ENCODE results near the gene ARSA.

The ARSA gene

DNA sequence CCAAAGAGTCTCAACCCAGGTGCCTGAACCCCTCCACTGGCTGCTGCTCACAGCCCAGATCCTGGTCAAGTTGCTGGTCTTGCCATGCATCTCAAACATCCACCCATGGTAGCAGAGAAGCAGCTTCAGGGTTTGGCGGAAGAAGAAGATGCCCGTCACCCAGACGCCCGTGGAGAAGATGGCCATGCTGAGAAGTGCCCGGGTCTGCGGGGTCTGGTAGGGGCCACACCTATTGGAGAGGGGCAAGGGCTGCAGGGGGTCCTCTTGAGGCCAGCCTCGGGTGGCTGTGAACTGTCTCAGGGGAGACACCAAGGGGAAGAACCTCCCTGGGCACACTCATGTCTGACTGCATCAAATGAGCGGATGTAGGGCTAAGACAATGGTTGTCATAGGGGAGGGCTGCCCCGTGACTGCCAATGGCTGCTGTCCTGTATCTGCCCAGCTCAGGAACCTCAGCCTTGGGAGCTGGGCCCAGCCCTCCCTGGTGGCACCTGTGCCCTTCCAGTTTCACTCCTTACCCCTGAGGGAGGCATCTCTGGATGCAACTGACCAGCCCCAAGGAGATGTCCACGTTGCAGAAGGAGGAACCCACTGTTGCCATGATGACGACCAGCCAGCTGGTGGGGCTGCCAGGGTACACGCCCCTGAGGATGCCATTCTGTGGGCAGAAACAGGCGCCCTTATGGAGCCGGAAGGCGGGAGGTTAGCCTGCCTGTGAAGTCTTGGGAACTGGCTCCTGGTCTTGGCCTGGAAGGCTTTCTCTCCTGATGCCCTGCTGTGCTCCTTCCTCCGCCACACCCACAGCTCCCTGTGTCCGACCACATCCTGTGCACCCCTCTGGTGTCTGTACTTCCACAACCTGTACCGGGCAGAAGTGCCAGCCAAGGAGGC lies 50.9 kb downstream of the ARSA start:
- DNase-seq = no peak

DNA sequence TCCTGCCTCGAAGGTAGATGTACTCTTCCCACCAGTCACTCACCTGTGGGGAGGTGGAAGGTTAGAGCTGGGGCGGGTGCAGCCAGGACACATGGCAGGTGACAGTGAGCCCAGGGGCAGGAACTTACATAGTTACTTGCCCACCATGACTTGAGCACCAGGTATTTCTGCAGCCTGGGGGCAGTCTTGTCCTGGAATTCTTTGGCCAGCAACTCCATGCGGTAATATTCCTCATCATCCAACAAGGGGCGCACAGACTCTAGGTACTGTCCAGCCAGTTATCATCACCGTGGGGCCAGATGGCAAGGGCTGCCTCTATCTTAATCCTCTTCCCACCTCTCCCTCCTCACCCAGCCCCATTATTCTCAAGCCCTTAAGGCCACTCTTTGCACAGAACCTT lies 51.9 kb downstream of the ARSA start:
- DNase-seq = peak; percentile 46

DNA sequence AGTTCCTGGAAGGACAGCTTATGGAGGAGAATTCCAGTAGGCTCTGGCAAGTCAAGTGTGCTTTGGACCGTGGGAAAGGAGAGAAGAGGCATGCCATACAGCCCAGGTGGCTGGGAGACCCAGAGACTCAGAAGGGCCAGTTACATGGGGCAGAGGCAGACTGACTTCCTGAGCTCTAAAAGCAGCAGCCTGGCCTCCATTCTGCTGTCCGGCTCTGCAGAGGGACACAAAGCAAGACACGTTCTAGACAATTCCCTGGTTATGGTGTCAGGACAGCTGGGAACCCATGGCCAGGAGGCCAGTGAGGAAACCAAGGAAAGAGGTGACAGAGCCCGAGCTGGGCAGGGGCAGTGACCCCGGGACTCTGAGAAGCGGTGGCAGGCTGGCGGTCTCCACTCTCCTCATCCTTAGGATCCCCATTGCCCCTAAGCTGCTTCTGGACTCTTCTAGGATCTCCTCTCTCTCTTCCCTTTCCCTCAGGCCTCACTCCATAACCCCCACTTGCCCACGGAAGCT lies 52.5 kb downstream of the ARSA start:
- DNase-seq = no peak

Data from DMS 273 treated with DMSO at 0.1 percent for 48 hours (cell line).